ENCODE measurements around the gene EIF4A2. TPM values are rescaled to one million over a fixed set of nuclear protein-coding genes. Genes with fewer than 3 reads are reported as not detected.
A peak's percentile ranks its signal among the peaks of the same experiment; 100 is the strongest.

Gene EIF4A2
- total and polyA plus RNA-seq, 9 of the 15 experiments (the other 6 are each of a cell fraction or from before 2014, with no cell fraction given) = 307 to 754 (median 435) TPM

GRCh38 chr3:186815435-186815834 is 32.1 kb downstream of the EIF4A2 start (continued):
- TF ChIP-seq PRPF4 (IDR thresholded peaks at IDR 0.05; ENCODE audit: insufficient read depth, low read depth, low read length, poor library complexity, severe bottlenecking) (no peak), C11orf30 (IDR thresholded peaks at IDR 0.05; ENCODE audit: low read depth) (peak; percentile 89), NFE2L1 (tag; IDR thresholded peaks at IDR 0.05; ENCODE audit: borderline replicate concordance, low read depth) (no peak), DPF2 (IDR thresholded peaks at IDR 0.05) (peak; percentile 41; the same call in 1 of the 2 replicates), JUND (IDR thresholded peaks at IDR 0.05; ENCODE audit: borderline replicate concordance, low read depth, low read length) (peak; percentile 59; the same call in 1 of the 2 replicates), JUND (tag; IDR thresholded peaks at IDR 0.05; ENCODE audit: borderline replicate concordance, low read depth, low read length) (peak; percentile 49; the same call in 1 of the 3 replicates), ZNF316 (IDR thresholded peaks at IDR 0.05) (peak; percentile 90), PRMT5 (CRISPR knock-in tag; IDR thresholded peaks at IDR 0.05) (no peak), SMARCE1 (IDR thresholded peaks at IDR 0.05) (0 out of 2 replicates have a peak, but pooled peaks have one; percentile 19), MAFK (IDR thresholded peaks at IDR 0.05; ENCODE audit: low read length) (peak; percentile 72), SP2 (IDR thresholded peaks at IDR 0.05; ENCODE audit: extremely low read depth, low read depth, low read length, poor library complexity, severe bottlenecking) (no peak), ZNF134 (CRISPR knock-in tag; conservative IDR thresholded peaks at IDR 0.05) (no peak), MAFG (tag; conservative IDR thresholded peaks at IDR 0.05) (peak; percentile 84), CEBPB (tag; IDR thresholded peaks at IDR 0.05) (peak; percentile 61), KAT7 (CRISPR knock-in tag; IDR thresholded peaks at IDR 0.05; ENCODE audit: borderline replicate concordance) (no peak), ZNF551 (CRISPR knock-in tag; IDR thresholded peaks at IDR 0.05) (no peak), BCL6 (CRISPR knock-in tag; IDR thresholded peaks at IDR 0.05) (no peak), NFE2 (IDR thresholded peaks at IDR 0.05; ENCODE audit: low read depth) (peak; percentile 96), EP400 (IDR thresholded peaks at IDR 0.05) (peak; percentile 25; the same call in 1 of the 2 replicates), SMARCC2 (IDR thresholded peaks at IDR 0.05; ENCODE audit: low read depth) (0 out of 2 replicates have a peak, but pooled peaks have one; percentile 29), CREB1 (IDR thresholded peaks at IDR 0.05) (no peak), CREB1 (CRISPR knock-in tag; IDR thresholded peaks at IDR 0.05) (no peak), NFIX (CRISPR knock-in tag; IDR thresholded peaks at IDR 0.05; ENCODE audit: low read depth) (no peak)
- TF ChIP-seq, protein P1, sequence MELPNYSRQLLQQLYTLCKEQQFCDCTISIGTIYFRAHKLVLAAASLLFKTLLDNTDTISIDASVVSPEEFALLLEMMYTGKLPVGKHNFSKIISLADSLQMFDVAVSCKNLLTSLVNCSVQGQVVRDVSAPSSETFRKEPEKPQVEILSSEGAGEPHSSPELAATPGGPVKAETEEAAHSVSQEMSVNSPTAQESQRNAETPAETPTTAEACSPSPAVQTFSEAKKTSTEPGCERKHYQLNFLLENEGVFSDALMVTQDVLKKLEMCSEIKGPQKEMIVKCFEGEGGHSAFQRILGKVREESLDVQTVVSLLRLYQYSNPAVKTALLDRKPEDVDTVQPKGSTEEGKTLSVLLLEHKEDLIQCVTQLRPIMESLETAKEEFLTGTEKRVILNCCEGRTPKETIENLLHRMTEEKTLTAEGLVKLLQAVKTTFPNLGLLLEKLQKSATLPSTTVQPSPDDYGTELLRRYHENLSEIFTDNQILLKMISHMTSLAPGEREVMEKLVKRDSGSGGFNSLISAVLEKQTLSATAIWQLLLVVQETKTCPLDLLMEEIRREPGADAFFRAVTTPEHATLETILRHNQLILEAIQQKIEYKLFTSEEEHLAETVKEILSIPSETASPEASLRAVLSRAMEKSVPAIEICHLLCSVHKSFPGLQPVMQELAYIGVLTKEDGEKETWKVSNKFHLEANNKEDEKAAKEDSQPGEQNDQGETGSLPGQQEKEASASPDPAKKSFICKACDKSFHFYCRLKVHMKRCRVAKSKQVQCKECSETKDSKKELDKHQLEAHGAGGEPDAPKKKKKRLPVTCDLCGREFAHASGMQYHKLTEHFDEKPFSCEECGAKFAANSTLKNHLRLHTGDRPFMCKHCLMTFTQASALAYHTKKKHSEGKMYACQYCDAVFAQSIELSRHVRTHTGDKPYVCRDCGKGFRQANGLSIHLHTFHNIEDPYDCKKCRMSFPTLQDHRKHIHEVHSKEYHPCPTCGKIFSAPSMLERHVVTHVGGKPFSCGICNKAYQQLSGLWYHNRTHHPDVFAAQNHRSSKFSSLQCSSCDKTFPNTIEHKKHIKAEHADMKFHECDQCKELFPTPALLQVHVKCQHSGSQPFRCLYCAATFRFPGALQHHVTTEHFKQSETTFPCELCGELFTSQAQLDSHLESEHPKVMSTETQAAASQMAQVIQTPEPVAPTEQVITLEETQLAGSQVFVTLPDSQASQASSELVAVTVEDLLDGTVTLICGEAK (IDR thresholded peaks at IDR 0.05) = peak; percentile 71
- TF ChIP-seq, protein P1 (CRISPR knock-in tag; IDR thresholded peaks at IDR 0.05) = no peak

All from K562 (cell line).